WTC11 (cell line): ENCODE results near the gene GRM4. TPM values are rescaled to one million over a fixed set of nuclear protein-coding genes. Genes with fewer than 3 reads are reported as not detected.
A peak's percentile ranks its signal among the peaks of the same experiment; 100 is the strongest.

Experiments
- ATAC-seq: fragments of 200-7000 bp; cut with Tn5 transposase; 2 replicates; pipeline ENCODE4 v1.10.0; 2021; ENCODE audit warnings: mild to moderate bottlenecking, moderate library complexity
- CTCF ChIA-PET: fragments of 300-600 bp; sonication (Branson Sonifier 250); formaldehyde crosslinking; loops from one replicate; lab custom pipeline; 2021; ENCODE audit warnings: antibody characterized with exemption; lab: Charles Lee
- POLR2A ChIA-PET: fragments of 350-600 bp; sonication (Branson Sonifier 250); formaldehyde crosslinking; loops from one replicate; lab custom pipeline; 2021; ENCODE audit warnings: antibody characterized with exemption; lab: Charles Lee
- DNase-seq: peaks from one replicate; pipeline ENCODE4 v3.0.0; 2021; ENCODE audit warnings: low spot score
- H3K27ac Mint-ChIP-seq: 2 replicates; pipeline ENCODE4 v1.8.0; 2021; ENCODE audit warnings: mixed read lengths
- H3K27me3 Mint-ChIP-seq: 2 replicates; pipeline ENCODE4 v1.8.0; 2021; ENCODE audit warnings: low read depth, mild to moderate bottlenecking, moderate library complexity, mixed read lengths
- H3K36me3 Mint-ChIP-seq: 2 replicates; pipeline ENCODE4 v1.8.0; 2021; ENCODE audit warnings: mixed read lengths
- H3K4me1 Mint-ChIP-seq: 2 replicates; pipeline ENCODE4 v1.8.0; 2022; ENCODE audit warnings: mixed read lengths
- H3K4me3 Mint-ChIP-seq: 2 replicates; pipeline ENCODE4 v1.8.0; 2021; ENCODE audit warnings: mild to moderate bottlenecking, moderate library complexity, mixed read lengths
- H3K9me3 Mint-ChIP-seq: 2 replicates; pipeline ENCODE4 v1.8.0; 2021; ENCODE audit warnings: mixed read lengths
- AFF4 ChIP-seq: sonication (generic); formaldehyde crosslinking; IDR thresholded peaks from 2 replicates; pipeline ENCODE4 v1.8.1; 2023; ENCODE audit warnings: mild to moderate bottlenecking, missing genetic modification reagents, borderline replicate concordance
- ATF3 ChIP-seq: sonication (generic); formaldehyde crosslinking; conservative IDR thresholded peaks from 2 replicates; pipeline ENCODE4 v1.8.1; 2022; ENCODE audit warnings: mild to moderate bottlenecking, missing genetic modification reagents
- E2F1 ChIP-seq: sonication (generic); formaldehyde crosslinking; IDR thresholded peaks from 2 replicates; pipeline ENCODE4 v1.8.0; 2022; ENCODE audit warnings: mild to moderate bottlenecking, missing genetic modification reagents
- KAT7 ChIP-seq: sonication (generic); formaldehyde crosslinking; IDR thresholded peaks from 2 replicates; pipeline ENCODE4 v1.8.1; 2023; ENCODE audit warnings: missing genetic modification reagents, mild to moderate bottlenecking, borderline replicate concordance
- MLX ChIP-seq: sonication (generic); formaldehyde crosslinking; IDR thresholded peaks from 2 replicates; pipeline ENCODE4 v1.8.1; 2023; ENCODE audit warnings: mild to moderate bottlenecking, missing genetic modification reagents, moderate library complexity
- NR3C1 ChIP-seq: sonication (generic); formaldehyde crosslinking; conservative IDR thresholded peaks from 2 replicates; pipeline ENCODE4 v1.8.1; 2023; ENCODE audit warnings: low read depth, mild to moderate bottlenecking, missing genetic modification reagents
- OVOL2 ChIP-seq: fragments of 250-450 bp; sonication (Bioruptor Pico); IDR thresholded peaks from 2 replicates; pipeline ENCODE4 v1.9.0; 2021; ENCODE audit warnings: mild to moderate bottlenecking, borderline replicate concordance
- RORB ChIP-seq: fragments of 250-450 bp; sonication (Bioruptor Pico); IDR thresholded peaks from 2 replicates; pipeline ENCODE4 v1.9.0; 2021; ENCODE audit warnings: mild to moderate bottlenecking
- SP1 ChIP-seq: sonication (generic); formaldehyde crosslinking; conservative IDR thresholded peaks from 2 replicates; pipeline ENCODE4 v1.8.1; 2022; ENCODE audit warnings: missing genetic modification reagents
- TP53 ChIP-seq: sonication (generic); formaldehyde crosslinking; IDR thresholded peaks from 2 replicates; pipeline ENCODE4 v1.8.1; 2023; ENCODE audit warnings: mild to moderate bottlenecking, missing genetic modification reagents
- ZBTB21 ChIP-seq: sonication (generic); formaldehyde crosslinking; IDR thresholded peaks from 2 replicates; pipeline ENCODE4 v1.8.1; 2023; ENCODE audit warnings: mild to moderate bottlenecking, missing genetic modification reagents, borderline replicate concordance
- ZBTB43 ChIP-seq: sonication (generic); formaldehyde crosslinking; IDR thresholded peaks from 2 replicates; pipeline ENCODE4 v1.8.1; 2023; ENCODE audit warnings: mild to moderate bottlenecking, missing genetic modification reagents
- ZNF281 ChIP-seq: sonication (generic); formaldehyde crosslinking; IDR thresholded peaks from 2 replicates; pipeline ENCODE4 v1.8.0; 2023; ENCODE audit warnings: mild to moderate bottlenecking, missing genetic modification reagents
- ZNF396 ChIP-seq: fragments of 250-450 bp; sonication (Bioruptor Pico); IDR thresholded peaks from 2 replicates; pipeline ENCODE4 v1.8.0; 2021; ENCODE audit warnings: mild to moderate bottlenecking, moderate library complexity, borderline replicate concordance
- ZNF416 ChIP-seq: fragments of 250-450 bp; sonication (Bioruptor Pico); IDR thresholded peaks from 2 replicates; pipeline ENCODE4 v1.9.0; 2021; ENCODE audit warnings: mild to moderate bottlenecking, inconsistent platforms
- ZNF425 ChIP-seq: fragments of 250-450 bp; sonication (Bioruptor Pico); conservative IDR thresholded peaks from 2 replicates; pipeline ENCODE4 v1.9.0; 2021; ENCODE audit warnings: mild to moderate bottlenecking
- total RNA-seq: library from RNA; stranded (reverse); gene quantifications from 3 replicates; pipeline ENCODE4 v1.2.3, GENCODE V29; 2021
- TF ChIP-seq, protein P1 (sequence below): sonication (generic); formaldehyde crosslinking; IDR thresholded peaks from 2 replicates; pipeline ENCODE4 v1.8.0; 2023; ENCODE audit warnings: missing genetic modification reagents, mild to moderate bottlenecking, borderline replicate concordance
- TF ChIP-seq, protein P2 (sequence below): sonication (generic); formaldehyde crosslinking; IDR thresholded peaks from 2 replicates; pipeline ENCODE4 v1.8.0; 2022; ENCODE audit warnings: mild to moderate bottlenecking, missing genetic modification reagents

The GRM4 gene
- total RNA-seq, 1 experiment from 2014 or later: 34.5 TPM

GRCh38 chr6:34053721-34054120 lies 92.2 kb downstream of the GRM4 start:
- ATAC-seq: peak; percentile 27
- Mint-ChIP-seq H3K4me1 (peaks cover 60% of the 10 kb centered on the region), H3K27me3 (no peaks in the 10 kb centered on the region; the same call in 1 of the 2 replicates), H3K27ac (no peak overlapping the region), H3K36me3 (no peaks in the 10 kb centered on the region; the same call in 1 of the 2 replicates), H3K9me3 (no peaks in the 10 kb centered on the region), H3K4me3 (no peak overlapping the region)
- no peak for DNase-seq
- ChIA-PET CTCF (interaction anchor here (0.5 to 5.2 kb wide), 26 partner anchors 8 to 357 kb away, joined by 3 to 187 read pairs (median 6); partner anchors contain the start of gene GRM4), POLR2A (no interaction called here)
- no peak for TF ChIP-seq RORB (CRISPR knock-in tag)
- TF ChIP-seq OVOL2: no peak
- TF ChIP-seq KAT7 (CRISPR knock-in tag): no peak
- TF ChIP-seq ZNF396 (CRISPR knock-in tag): no peak
- no peak for TF ChIP-seq ZNF425 (CRISPR knock-in tag)
- TF ChIP-seq ZBTB21 (CRISPR knock-in tag): no peak
- TF ChIP-seq ZBTB43 (CRISPR knock-in tag): no peak
- TF ChIP-seq TP53 (CRISPR knock-in tag): no peak
- TF ChIP-seq, protein P1, sequence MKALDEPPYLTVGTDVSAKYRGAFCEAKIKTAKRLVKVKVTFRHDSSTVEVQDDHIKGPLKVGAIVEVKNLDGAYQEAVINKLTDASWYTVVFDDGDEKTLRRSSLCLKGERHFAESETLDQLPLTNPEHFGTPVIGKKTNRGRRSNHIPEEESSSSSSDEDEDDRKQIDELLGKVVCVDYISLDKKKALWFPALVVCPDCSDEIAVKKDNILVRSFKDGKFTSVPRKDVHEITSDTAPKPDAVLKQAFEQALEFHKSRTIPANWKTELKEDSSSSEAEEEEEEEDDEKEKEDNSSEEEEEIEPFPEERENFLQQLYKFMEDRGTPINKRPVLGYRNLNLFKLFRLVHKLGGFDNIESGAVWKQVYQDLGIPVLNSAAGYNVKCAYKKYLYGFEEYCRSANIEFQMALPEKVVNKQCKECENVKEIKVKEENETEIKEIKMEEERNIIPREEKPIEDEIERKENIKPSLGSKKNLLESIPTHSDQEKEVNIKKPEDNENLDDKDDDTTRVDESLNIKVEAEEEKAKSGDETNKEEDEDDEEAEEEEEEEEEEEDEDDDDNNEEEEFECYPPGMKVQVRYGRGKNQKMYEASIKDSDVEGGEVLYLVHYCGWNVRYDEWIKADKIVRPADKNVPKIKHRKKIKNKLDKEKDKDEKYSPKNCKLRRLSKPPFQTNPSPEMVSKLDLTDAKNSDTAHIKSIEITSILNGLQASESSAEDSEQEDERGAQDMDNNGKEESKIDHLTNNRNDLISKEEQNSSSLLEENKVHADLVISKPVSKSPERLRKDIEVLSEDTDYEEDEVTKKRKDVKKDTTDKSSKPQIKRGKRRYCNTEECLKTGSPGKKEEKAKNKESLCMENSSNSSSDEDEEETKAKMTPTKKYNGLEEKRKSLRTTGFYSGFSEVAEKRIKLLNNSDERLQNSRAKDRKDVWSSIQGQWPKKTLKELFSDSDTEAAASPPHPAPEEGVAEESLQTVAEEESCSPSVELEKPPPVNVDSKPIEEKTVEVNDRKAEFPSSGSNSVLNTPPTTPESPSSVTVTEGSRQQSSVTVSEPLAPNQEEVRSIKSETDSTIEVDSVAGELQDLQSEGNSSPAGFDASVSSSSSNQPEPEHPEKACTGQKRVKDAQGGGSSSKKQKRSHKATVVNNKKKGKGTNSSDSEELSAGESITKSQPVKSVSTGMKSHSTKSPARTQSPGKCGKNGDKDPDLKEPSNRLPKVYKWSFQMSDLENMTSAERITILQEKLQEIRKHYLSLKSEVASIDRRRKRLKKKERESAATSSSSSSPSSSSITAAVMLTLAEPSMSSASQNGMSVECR (CRISPR knock-in tag): no peak
- TF ChIP-seq NR3C1: no peak
- no peak for TF ChIP-seq E2F1
- TF ChIP-seq SP1 (CRISPR knock-in tag): no peak
- TF ChIP-seq ATF3 (CRISPR knock-in tag): no peak
- TF ChIP-seq ZNF281 (CRISPR knock-in tag): no peak
- no peak for TF ChIP-seq MLX (CRISPR knock-in tag)
- no peak for TF ChIP-seq AFF4 (CRISPR knock-in tag)
- TF ChIP-seq, protein P2, sequence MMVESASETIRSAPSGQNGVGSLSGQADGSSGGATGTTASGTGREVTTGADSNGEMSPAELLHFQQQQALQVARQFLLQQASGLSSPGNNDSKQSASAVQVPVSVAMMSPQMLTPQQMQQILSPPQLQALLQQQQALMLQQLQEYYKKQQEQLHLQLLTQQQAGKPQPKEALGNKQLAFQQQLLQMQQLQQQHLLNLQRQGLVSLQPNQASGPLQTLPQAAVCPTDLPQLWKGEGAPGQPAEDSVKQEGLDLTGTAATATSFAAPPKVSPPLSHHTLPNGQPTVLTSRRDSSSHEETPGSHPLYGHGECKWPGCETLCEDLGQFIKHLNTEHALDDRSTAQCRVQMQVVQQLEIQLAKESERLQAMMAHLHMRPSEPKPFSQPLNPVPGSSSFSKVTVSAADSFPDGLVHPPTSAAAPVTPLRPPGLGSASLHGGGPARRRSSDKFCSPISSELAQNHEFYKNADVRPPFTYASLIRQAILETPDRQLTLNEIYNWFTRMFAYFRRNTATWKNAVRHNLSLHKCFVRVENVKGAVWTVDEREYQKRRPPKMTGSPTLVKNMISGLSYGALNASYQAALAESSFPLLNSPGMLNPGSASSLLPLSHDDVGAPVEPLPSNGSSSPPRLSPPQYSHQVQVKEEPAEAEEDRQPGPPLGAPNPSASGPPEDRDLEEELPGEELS (CRISPR knock-in tag): no peak
- TF ChIP-seq ZNF416 (CRISPR knock-in tag): no peak
